Adrenal gland (tissue), 5 donors: ENCODE measurements around the gene KCNJ14.

Source experiments
- CTCF ChIP-seq, 6 experiments: fragments of 450-650 bp in 4 of 6; fragments of 200-600 bp in 2 of 6; sonication (generic) in 1 of 6; IDR thresholded peaks; 1 replicate in 5 of 6; 2 replicates in 1 of 6; pipeline versions ENCODE4 v1.5.1 to v1.8.0; 2016 to 2021; ENCODE audit warnings: antibody characterized with exemption in 6 of 6, mild to moderate bottlenecking in 2 of 6, moderate library complexity in 1 of 6
- POLR2A ChIP-seq, 2 donors: fragments of 450-650 bp; IDR thresholded peaks; one replicate each; pipeline ENCODE4 v1.6.1; 2017; ENCODE audit warnings: antibody characterized with exemption in 2 of 2, mild to moderate bottlenecking in 2 of 2, moderate library complexity in 1 of 2
- donor health status: DM: no; HTN: no; CAD: no.

GRCh38 chr19:48436586-48436985 lies 18.8 kb upstream of the KCNJ14 start:
- TF ChIP-seq CTCF (IDR thresholded peaks at IDR 0.05), result no peak
- TF ChIP-seq POLR2A (IDR thresholded peaks at IDR 0.05), result no peak
